WERI-Rb-1 (cell line): ENCODE results near the gene LRRC17.

Experiments
- DNase-seq: peaks from one replicate; pipeline ENCODE4 v3.0.0-alpha.2; 2020
- H3K27ac ChIP-seq: fragments of 250-450 bp; sonication (Bioruptor Pico); 2 replicates; pipeline ENCODE4 v1.5.1; 2020; ENCODE audit warnings: mild to moderate bottlenecking, moderate library complexity
- H3K27me3 ChIP-seq: fragments of 250-450 bp; sonication (Bioruptor Pico); 2 replicates; pipeline ENCODE4 v1.5.1; 2021; ENCODE audit warnings: mild to moderate bottlenecking, low read depth, moderate library complexity; ENCODE audit not compliant: insufficient read depth, severe bottlenecking
- H3K36me3 ChIP-seq: fragments of 250-450 bp; sonication (Bioruptor Pico); 2 replicates; pipeline ENCODE4 v1.5.1; 2020; ENCODE audit warnings: mild to moderate bottlenecking, moderate library complexity
- H3K4me3 ChIP-seq: 2 replicates; pipeline ENCODE4 v1.5.1; 2011; ENCODE audit warnings: low read depth, mild to moderate bottlenecking, control low read depth, low read length
- H3K9me3 ChIP-seq: fragments of 250-450 bp; sonication (Bioruptor Pico); 2 replicates; pipeline ENCODE4 v1.5.1; 2021; ENCODE audit warnings: mild to moderate bottlenecking, moderate library complexity; ENCODE audit not compliant: severe bottlenecking
- CTCF ChIP-seq: IDR thresholded peaks from 2 replicates; pipeline ENCODE4 v1.5.1; 2011; ENCODE audit warnings: low read depth, mild to moderate bottlenecking, control low read depth, inconsistent platforms, low read length

Gene LRRC17

GRCh38 chr7:102888561-102889233, 24.1 kb upstream of the LRRC17 start:
- Histone ChIP-seq H3K9me3 (no peaks in the 10 kb centered on the region), H3K27ac (no peak overlapping the region), H3K27me3 (no peaks in the 10 kb centered on the region), H3K4me3 (no peak overlapping the region), H3K36me3 (no peaks in the 10 kb centered on the region)
- TF ChIP-seq CTCF, result no peak
- DNase-seq, result no peak

GRCh38 chr7:102889851-102890250, 22.9 kb upstream of the LRRC17 start:
- DNase-seq, result no peak
- Histone ChIP-seq H3K4me3 (no peak overlapping the region), H3K9me3 (no peaks in the 10 kb centered on the region), H3K27me3 (no peaks in the 10 kb centered on the region), H3K36me3 (no peaks in the 10 kb centered on the region), H3K27ac (no peak overlapping the region)
- no peak for TF ChIP-seq CTCF

GRCh38 chr7:102890292-102890970, 22.4 kb upstream of the LRRC17 start:
- Histone ChIP-seq H3K36me3 (no peaks in the 10 kb centered on the region), H3K4me3 (no peak overlapping the region), H3K27ac (no peak overlapping the region), H3K27me3 (no peaks in the 10 kb centered on the region), H3K9me3 (no peaks in the 10 kb centered on the region)
- DNase-seq, result no peak
- TF ChIP-seq CTCF, result no peak

GRCh38 chr7:102890971-102891692, 21.7 kb upstream of the LRRC17 start:
- Histone ChIP-seq H3K36me3 (no peaks in the 10 kb centered on the region), H3K9me3 (no peaks in the 10 kb centered on the region), H3K27me3 (no peaks in the 10 kb centered on the region), H3K27ac (no peak overlapping the region), H3K4me3 (no peak overlapping the region)
- DNase-seq, result no peak
- TF ChIP-seq CTCF, result no peak

- H3K9me3 ChIP-seq, result no peaks in the 10 kb centered on the region
- H3K36me3 ChIP-seq, result no peaks in the 10 kb centered on the region
- no peak overlapping the region for H3K4me3 ChIP-seq
- no peaks in the 10 kb centered on the region for H3K27me3 ChIP-seq
- no peak for DNase-seq
- no peak for TF ChIP-seq CTCF
- no peak overlapping the region for H3K27ac ChIP-seq
Measured at GRCh38 chr7:102891693-102892261, 21.0 kb upstream of the LRRC17 start.
